HEK293T (cell line): ENCODE results near the gene CHMP3.

Experiments
- BHLHE40 ChIP-seq: fragments of 450-650 bp; IDR thresholded peaks from 2 replicates; pipeline ENCODE4 v1.6.1; 2016; ENCODE audit warnings: mild to moderate bottlenecking, moderate library complexity, borderline replicate concordance
- FOXK2 ChIP-seq: fragments of 450-650 bp; IDR thresholded peaks from 2 replicates; pipeline ENCODE4 v1.6.1; 2016; ENCODE audit warnings: mild to moderate bottlenecking
- LEF1 ChIP-seq: fragments of 450-650 bp; IDR thresholded peaks from 2 replicates; pipeline ENCODE4 v1.6.1; 2017; ENCODE audit warnings: mild to moderate bottlenecking, borderline replicate concordance
- SP1 ChIP-seq: fragments of 450-650 bp; IDR thresholded peaks from 2 replicates; pipeline ENCODE4 v1.6.1; 2017
- SUZ12 ChIP-seq: fragments of 450-650 bp; IDR thresholded peaks from 2 replicates; pipeline ENCODE4 v1.6.1; 2016; ENCODE audit warnings: mild to moderate bottlenecking
- TARDBP ChIP-seq: fragments of 450-650 bp; IDR thresholded peaks from 2 replicates; pipeline ENCODE4 v1.6.1; 2016

- TF ChIP-seq LEF1 (no peak), FOXK2 (no peak), SP1 (no peak), SUZ12 (no peak), BHLHE40 (no peak), TARDBP (no peak)
These were observed 50.4 kb downstream of the CHMP3 start for GRCh38 chr2:86512892-86513291.
